Thyroid gland (tissue), 4 donors: ENCODE data around the gene CENPL. TPM values are rescaled to one million over a fixed set of nuclear protein-coding genes. Genes with fewer than 3 reads are reported as not detected.
"Not testable (repeated sequence)": the region's sequence is repeated elsewhere in the genome, so short reads cannot be mapped to it uniquely, and the experiment has no call there.

Experiments used
- DNase-seq, 2 donors: peaks; one replicate each; pipeline ENCODE4 v3.0.0-alpha.2; 2019
- H3K27ac ChIP-seq, 3 donors: fragments of 200-600 bp; sonication (generic); 1 replicate in 2 of 3; 2 replicates in 1 of 3; pipeline ENCODE4 v1.5.1; 2016 to 2019; ENCODE audit warnings: mild to moderate bottlenecking in 1 of 3, moderate library complexity in 1 of 3
- H3K27me3 ChIP-seq: fragments of 200-600 bp; sonication (generic); one replicate; pipeline ENCODE4 v1.5.1; 2019
- H3K36me3 ChIP-seq, 2 donors: fragments of 200-600 bp; sonication (generic); one replicate each; pipeline ENCODE4 v1.5.1; 2016 to 2019
- H3K4me1 ChIP-seq, 2 donors: fragments of 200-600 bp; sonication (generic); one replicate each; pipeline ENCODE4 v1.5.1; 2017 to 2019
- H3K4me3 ChIP-seq, 3 donors: fragments of 200-600 bp; sonication (generic); replicated peaks in 1 of 3; 1 replicate in 2 of 3; 2 replicates in 1 of 3; pipeline ENCODE4 v1.5.1; 2016; ENCODE audit warnings: mild to moderate bottlenecking in 1 of 3
- H3K9me3 ChIP-seq: fragments of 200-600 bp; sonication (generic); one replicate; pipeline ENCODE4 v1.5.1; 2017
- CTCF ChIP-seq, 6 experiments: fragments of 200-600 bp in 3 of 6; fragments of 450-650 bp in 3 of 6; sonication (generic) in 3 of 6; IDR thresholded peaks; one replicate each; pipeline ENCODE4 v1.5.1; 2016 to 2019; ENCODE audit warnings: antibody characterized with exemption in 6 of 6, mild to moderate bottlenecking in 2 of 6, inconsistent platforms in 1 of 6, moderate library complexity in 1 of 6
- POLR2A ChIP-seq, 2 donors: fragments of 450-650 bp; IDR thresholded peaks; one replicate each; pipeline ENCODE4 v1.6.1; 2017; ENCODE audit warnings: antibody characterized with exemption in 2 of 2, mild to moderate bottlenecking in 2 of 2, moderate library complexity in 1 of 2
- WGBS, 2 donors: methylation state at CpG; one replicate each; pipeline ENCODE4 v1.1.5; 2017; 5-methylcytosine and 5-hydroxymethylcytosine counted together
- intact Hi-C: fragments of 100-400 bp; cut with DNase I; formaldehyde crosslinking; loops from one replicate; pipeline ENCODE4 v1.15.1; 2023
- total RNA-seq, 4 donors: library from RNA; depleted of rRNA; stranded (reverse); fragments of >200 nt; gene quantifications; one replicate each; pipeline ENCODE4 v1.2.3, GENCODE V29; 2016

CENPL gene
- total RNA-seq, 4 donors from 2014 or later, result 4.4 to 8.1 (median 5.3) TPM

DNA sequence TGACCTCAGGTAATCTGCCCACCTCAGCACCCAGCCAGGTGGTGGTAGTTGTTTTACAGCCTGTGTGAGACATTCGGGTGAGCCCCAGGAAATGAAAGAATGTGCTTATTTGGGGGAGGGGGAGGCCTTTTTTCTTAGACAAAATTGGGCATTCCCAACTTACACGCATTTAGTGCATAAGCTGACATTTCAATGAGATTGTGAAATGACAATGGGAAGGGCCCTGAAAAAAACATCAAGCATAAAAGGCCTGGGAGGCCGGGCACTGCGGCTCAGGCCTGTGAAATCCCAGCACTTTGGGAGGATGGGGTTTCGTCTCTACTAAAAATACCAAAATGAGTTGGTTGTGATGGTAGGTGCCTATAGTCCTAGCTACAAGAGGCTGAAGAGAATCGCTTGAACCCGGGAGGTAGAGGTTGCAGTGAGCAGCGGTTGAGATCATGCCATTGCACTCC lies 38.1 kb upstream of the CENPL start:
- DNase-seq, result no peak
- H3K9me3 ChIP-seq, result no peaks in the 10 kb centered on the region
- 82 to 87% methylated on average over 8 of the region's 8 CpGs for WGBS, 2 donors
- H3K4me3 ChIP-seq, result no peak overlapping the region
- H3K27me3 ChIP-seq, result no peaks in the 10 kb centered on the region
- TF ChIP-seq POLR2A (IDR thresholded peaks at IDR 0.05), result no peak
- TF ChIP-seq CTCF (IDR thresholded peaks at IDR 0.05), result no peak
- H3K4me1 ChIP-seq, result peaks cover 12 to 14% of the 10 kb centered on the region in 2 donors
- H3K36me3 ChIP-seq, result peaks cover 35% of the 10 kb centered on the region in 2 donors
- H3K27ac ChIP-seq, result no peak overlapping the region
- intact Hi-C loops, result no loop called here

- WGBS, 2 donors, result 85 to 89% methylated on average over 13 of the region's 13 CpGs
- H3K27ac ChIP-seq, DNase-seq, intact Hi-C loops, H3K4me3 ChIP-seq, H3K9me3 ChIP-seq, H3K27me3 ChIP-seq: not testable (repeated sequence)
- H3K4me1 ChIP-seq, result peaks cover 11 to 14% of the 10 kb centered on the region in 2 donors
- H3K36me3 ChIP-seq, result peaks cover 35 to 38% of the 10 kb centered on the region in 2 donors
These were observed 37.6 kb upstream of the CENPL start for GRCh38 chr1:173862146-173862768.

GRCh38 chr1:173861731-173862145 lies 37.1 kb upstream of the CENPL start:
- no peak for DNase-seq
- intact Hi-C loops, result no loop called here
- no peak overlapping the region for H3K27ac ChIP-seq
- H3K27me3 ChIP-seq, result no peaks in the 10 kb centered on the region
- no peaks in the 10 kb centered on the region for H3K9me3 ChIP-seq
- TF ChIP-seq POLR2A (IDR thresholded peaks at IDR 0.05) (no peak), CTCF (IDR thresholded peaks at IDR 0.05) (no peak)
- WGBS, 2 donors, result 92 to 96% methylated on average over 7 of the region's 7 CpGs
- peaks cover 35 to 42% of the 10 kb centered on the region in 2 donors for H3K36me3 ChIP-seq
- H3K4me3 ChIP-seq, result no peak overlapping the region
- peaks cover 6 to 13% of the 10 kb centered on the region in 2 donors for H3K4me1 ChIP-seq

DNA sequence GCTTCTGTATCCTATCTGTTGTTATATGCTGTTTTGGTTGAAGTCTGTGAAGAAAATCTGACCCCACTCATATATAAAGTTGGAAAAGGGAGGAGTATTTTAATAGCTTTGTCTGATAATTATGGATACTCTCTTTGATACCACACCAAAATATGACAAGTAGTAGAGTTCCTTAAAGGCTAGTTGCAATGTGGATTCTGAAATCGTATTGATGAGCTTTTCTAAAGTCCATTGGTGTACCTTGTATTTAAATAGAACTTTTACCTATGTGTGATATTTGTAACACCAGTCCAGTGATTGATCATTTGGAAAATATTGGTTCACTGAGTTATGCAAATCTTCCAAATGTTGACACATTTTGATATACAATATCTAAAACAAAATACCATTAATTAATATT lies 35.4 kb upstream of the CENPL start:
- no peak for TF ChIP-seq POLR2A (IDR thresholded peaks at IDR 0.05)
- no peak for TF ChIP-seq CTCF (IDR thresholded peaks at IDR 0.05)
- no peaks in the 10 kb centered on the region for H3K4me1 ChIP-seq
- H3K36me3 ChIP-seq, result peaks cover 29 to 43% of the 10 kb centered on the region in 2 donors
- H3K27me3 ChIP-seq, result no peaks in the 10 kb centered on the region
- H3K27ac ChIP-seq, result no peak overlapping the region
- intact Hi-C loops, result no loop called here
- H3K9me3 ChIP-seq, result no peaks in the 10 kb centered on the region
- WGBS, 2 donors, result 89 to 96% methylated on average over 1 of the region's 1 CpG
- DNase-seq, result no peak
- no peak overlapping the region for H3K4me3 ChIP-seq

DNA sequence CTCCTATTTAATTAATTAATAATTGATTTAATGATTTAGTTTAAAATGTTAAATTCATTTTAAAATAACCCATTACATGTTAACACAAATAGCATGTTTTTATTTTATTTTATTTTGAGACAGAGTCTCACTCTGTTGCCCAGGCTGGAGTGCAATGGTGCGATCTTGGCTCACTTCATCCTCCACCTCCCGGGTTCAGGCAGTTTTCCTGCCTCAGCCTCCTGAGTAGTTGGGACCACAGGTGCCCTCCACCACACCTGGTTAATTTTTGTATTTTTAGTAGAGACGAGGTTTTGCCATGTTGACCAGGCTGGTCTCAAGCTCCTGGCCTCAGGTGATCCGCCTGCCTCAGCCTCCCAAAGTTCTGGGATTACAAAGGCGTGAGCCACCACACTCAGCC lies 34.9 kb upstream of the CENPL start:
- H3K27ac ChIP-seq, DNase-seq, H3K4me1 ChIP-seq, H3K4me3 ChIP-seq, intact Hi-C loops, H3K9me3 ChIP-seq, H3K27me3 ChIP-seq: not testable (repeated sequence)
- H3K36me3 ChIP-seq, result peaks cover 24 to 39% of the 10 kb centered on the region in 2 donors
- 88 to 92% methylated on average over 5 of the region's 5 CpGs for WGBS, 2 donors

DNA sequence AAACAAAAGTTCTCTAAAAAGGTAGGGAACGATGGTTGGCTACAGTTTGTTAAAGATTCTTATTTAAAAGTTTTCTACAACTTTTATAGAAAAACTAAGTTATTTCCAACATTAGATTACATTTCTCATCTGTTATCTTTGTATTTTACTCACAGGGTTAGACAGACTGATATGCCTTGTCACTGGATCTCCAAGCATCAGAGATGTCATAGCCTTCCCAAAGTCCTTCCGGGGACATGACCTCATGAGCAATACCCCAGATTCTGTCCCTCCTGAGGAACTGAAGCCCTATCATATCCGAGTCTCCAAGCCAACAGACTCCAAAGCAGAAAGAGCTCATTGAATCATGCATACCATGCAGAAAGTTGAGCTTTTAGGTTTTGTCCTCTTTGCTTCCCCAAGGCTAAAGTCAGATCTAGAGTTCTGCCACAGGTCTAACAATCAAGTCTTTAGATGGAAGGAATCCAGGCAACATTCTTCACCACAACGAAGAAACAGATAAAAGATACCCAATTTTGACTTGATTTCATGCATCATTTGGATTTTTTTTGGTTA lies 32.8 kb upstream of the CENPL start:
- Histone ChIP-seq H3K27ac (no peak overlapping the region), H3K36me3 (peaks cover 7 to 20% of the 10 kb centered on the region in 2 donors), H3K4me3 (no peak overlapping the region), H3K27me3 (no peaks in the 10 kb centered on the region), H3K4me1 (no peaks in the 10 kb centered on the region), H3K9me3 (no peaks in the 10 kb centered on the region)
- no peak for DNase-seq
- 86 to 94% methylated on average over 4 of the region's 4 CpGs for WGBS, 2 donors
- intact Hi-C loops, result no loop called here
- TF ChIP-seq POLR2A (IDR thresholded peaks at IDR 0.05) (no peak), CTCF (IDR thresholded peaks at IDR 0.05) (no peak)
